Fibroblast of lung (primary cell): ENCODE results near the gene BTNL9.

ENCODE experiments used
- EZH2 ChIP-seq: IDR thresholded peaks from 2 replicates; pipeline ENCODE4 v1.5.1; 2012; ENCODE audit warnings: low read length, control low read depth, mild to moderate bottlenecking; ENCODE audit errors: missing control alignments
- TF ChIP-seq, protein P1 (sequence below), 2 donors: IDR thresholded peaks in 1 of 2; conservative IDR thresholded peaks in 1 of 2; 1 replicate in 1 of 2; 2 replicates in 1 of 2; pipeline ENCODE4 v1.5.1; 2011 to 2012; ENCODE audit warnings: low read length in 2 of 2, control low read depth in 1 of 2, inconsistent platforms in 1 of 2, low read depth in 1 of 2, mild to moderate bottlenecking in 1 of 2

DNA sequence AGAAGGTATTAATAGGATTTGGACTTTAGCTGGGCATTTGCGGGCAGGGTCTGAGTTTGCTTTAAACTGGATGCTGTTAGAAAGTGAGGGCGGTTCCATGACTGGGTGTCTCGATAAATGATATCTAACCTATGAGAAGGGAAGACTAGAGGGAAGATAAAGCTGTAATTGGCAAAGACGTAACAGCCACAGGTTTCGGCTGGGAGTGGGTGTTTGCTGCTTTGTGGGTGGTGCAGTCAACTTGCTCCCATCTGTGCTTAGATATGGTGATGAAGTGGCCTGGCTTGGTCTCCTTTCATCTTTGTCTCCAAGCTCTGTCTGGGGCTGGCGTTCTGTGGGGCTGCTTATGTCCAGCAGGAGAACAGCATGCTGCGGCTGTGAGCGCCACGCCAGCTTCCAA, 67.6 kb downstream of the BTNL9 start:
- TF ChIP-seq, protein P1, sequence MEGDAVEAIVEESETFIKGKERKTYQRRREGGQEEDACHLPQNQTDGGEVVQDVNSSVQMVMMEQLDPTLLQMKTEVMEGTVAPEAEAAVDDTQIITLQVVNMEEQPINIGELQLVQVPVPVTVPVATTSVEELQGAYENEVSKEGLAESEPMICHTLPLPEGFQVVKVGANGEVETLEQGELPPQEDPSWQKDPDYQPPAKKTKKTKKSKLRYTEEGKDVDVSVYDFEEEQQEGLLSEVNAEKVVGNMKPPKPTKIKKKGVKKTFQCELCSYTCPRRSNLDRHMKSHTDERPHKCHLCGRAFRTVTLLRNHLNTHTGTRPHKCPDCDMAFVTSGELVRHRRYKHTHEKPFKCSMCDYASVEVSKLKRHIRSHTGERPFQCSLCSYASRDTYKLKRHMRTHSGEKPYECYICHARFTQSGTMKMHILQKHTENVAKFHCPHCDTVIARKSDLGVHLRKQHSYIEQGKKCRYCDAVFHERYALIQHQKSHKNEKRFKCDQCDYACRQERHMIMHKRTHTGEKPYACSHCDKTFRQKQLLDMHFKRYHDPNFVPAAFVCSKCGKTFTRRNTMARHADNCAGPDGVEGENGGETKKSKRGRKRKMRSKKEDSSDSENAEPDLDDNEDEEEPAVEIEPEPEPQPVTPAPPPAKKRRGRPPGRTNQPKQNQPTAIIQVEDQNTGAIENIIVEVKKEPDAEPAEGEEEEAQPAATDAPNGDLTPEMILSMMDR (conservative IDR thresholded peaks at IDR 0.05 in 1 of 2, IDR thresholded peaks at IDR 0.05 in 1 of 2; ENCODE audit: low read depth in 1 of 2, low read length in 2 of 2), result no peak
- TF ChIP-seq EZH2, result no peak
